ENCODE measurements around the gene NAA80. TPM values are rescaled to one million over a fixed set of nuclear protein-coding genes. Genes with fewer than 3 reads are reported as not detected.

The NAA80 gene
- total and polyA plus RNA-seq, 2 of the 13 experiments (the other 11 are each of a cell fraction or from before 2014, with no cell fraction given): 3.4 to 8.7 TPM

- Histone ChIP-seq H3K36me3 (replicated peaks in 1 of 2; ENCODE audit: control insufficient read depth in 1 of 2, insufficient read depth in 2 of 2, low read length in 2 of 2) (peaks cover 14 to 30% of the 10 kb centered on the region in 2 experiments), H3K27ac (ENCODE audit: extremely low read length, insufficient read depth, low read length) (peak overlapping the region; percentile 18), H3K27me3 (ENCODE audit: control insufficient read depth in 1 of 2, insufficient read depth in 2 of 2, low read length in 2 of 2) (no peaks in the 10 kb centered on the region; a peak in 1 of 5 replicates), H3K4me2 (ENCODE audit: low read depth, low read length) (no peak overlapping the region), H3K79me2 (ENCODE audit: insufficient read depth, low read length) (peaks cover 28% of the 10 kb centered on the region), H3K4me1 (ENCODE audit: insufficient read depth, low read length) (peaks cover 57% of the 10 kb centered on the region), H4K20me1 (ENCODE audit: insufficient read depth, low read length) (no peaks in the 10 kb centered on the region; the same call in 1 of the 2 replicates), H3K9me3 (ENCODE audit: low read length) (no peaks in the 10 kb centered on the region), H2AFZ (ENCODE audit: low read length) (no peak overlapping the region), H3K4me3 (replicated peaks in 1 of 3; ENCODE audit: insufficient read depth in 1 of 3, low read depth in 2 of 3, low read length in 3 of 3) (no peak overlapping the region), H3K9ac (ENCODE audit: insufficient read depth, low read depth, low read length) (no peak overlapping the region)
- FAIRE-seq (peak; percentile 21), DNase-seq (ENCODE audit: low spot score) (peak; percentile 60), ATAC-seq (peak; percentile 4; the same call in 1 of the 3 replicates)
- intact Hi-C loops (cut with micrococcal nuclease; ENCODE audit: unreplicated experiment): loop anchor here (1.0 to 5.0 kb wide), 3 partner anchors 47 to 82 kb away; partner anchors contain the start of gene GNAT1
- in situ Hi-C loops (cut with HindIII; ENCODE audit: extremely low pct_ligation_motif_present, low pct_unique_long_range_greater_than_20kb): loop anchor here (5.0 to 10.0 kb wide), 2 partner anchors 47 to 80 kb away; partner anchors contain the start of gene GNAT1
- no TSS peak for BruUV-seq (replicated peaks)
- POLR2A ChIA-PET: interaction anchor here (0.6 to 1.5 kb wide), 3 partner anchors 9 to 15 kb away, joined by 3 to 4 read pairs (median 3); no protein-coding TSS in a partner anchor
- WGBS (ENCODE audit: low lambda C conversion rate): 89% methylated on average over 23 of the region's 26 CpGs
- CTCF ChIA-PET (ENCODE audit: low intra/inter-chr PET ratio, low total read pairs): interaction anchor here (1.9 to 6.4 kb wide), 3 partner anchors 15 to 50 kb away, joined by 10 to 81 read pairs (median 63); no protein-coding TSS in a partner anchor
- TF ChIP-seq PAWR (CRISPR knock-in tag; IDR thresholded peaks at IDR 0.05; ENCODE audit: borderline replicate concordance) (no peak), ZBTB46 (CRISPR knock-in tag; IDR thresholded peaks at IDR 0.05; ENCODE audit: borderline replicate concordance) (no peak), TOE1 (CRISPR knock-in tag; IDR thresholded peaks at IDR 0.05) (no peak), PHF8 (CRISPR knock-in tag; IDR thresholded peaks at IDR 0.05) (no peak), ZNF619 (CRISPR knock-in tag; IDR thresholded peaks at IDR 0.05) (no peak), ZNF629 (CRISPR knock-in tag; conservative IDR thresholded peaks at IDR 0.05) (no peak), ARID5B (CRISPR knock-in tag; IDR thresholded peaks at IDR 0.05) (no peak), HOXD1 (CRISPR knock-in tag; IDR thresholded peaks at IDR 0.05) (no peak), ZNF513 (CRISPR knock-in tag; conservative IDR thresholded peaks at IDR 0.05) (no peak), MXI1 (IDR thresholded peaks at IDR 0.05; ENCODE audit: borderline replicate concordance, low read depth, low read length) (0 out of 3 replicates have a peak, but pooled peaks have one; percentile 26), SMAD1 (CRISPR knock-in tag; IDR thresholded peaks at IDR 0.05; ENCODE audit: borderline replicate concordance, low read depth) (no peak), ZMAT5 (CRISPR knock-in tag; IDR thresholded peaks at IDR 0.05; ENCODE audit: borderline replicate concordance, low read depth) (no peak), MTF1 (CRISPR knock-in tag; IDR thresholded peaks at IDR 0.05) (no peak), EZH2 (conservative IDR thresholded peaks at IDR 0.05; ENCODE audit: low read depth, low read length) (no peak), GABPA (IDR thresholded peaks at IDR 0.05; ENCODE audit: low read depth, low read length) (no peak), GABPA (CRISPR knock-in tag; IDR thresholded peaks at IDR 0.05; ENCODE audit: low read depth) (peak; percentile 36; the same call in 1 of the 2 replicates)
Measured at GRCh38 chr3:50274371-50275104, 24.7 kb downstream of the NAA80 start.
